Heart left ventricle (tissue), 16 donors: ENCODE data around the gene ANO4. TPM values are rescaled to one million over a fixed set of nuclear protein-coding genes. Genes with fewer than 3 reads are reported as not detected.
A peak's percentile ranks its signal among the peaks of the same experiment; 100 is the strongest.

ENCODE experiments used
- ATAC-seq, 4 donors: fragments of 200-7000 bp; cut with Tn5 transposase; one replicate each; pipeline ENCODE4 v1.9.1; 2020 to 2022; ENCODE audit warnings: moderate library complexity in 4 of 4, mild to moderate bottlenecking in 3 of 4, moderate number of reproducible peaks in 1 of 4
- DNase-seq, 5 donors: peaks; one replicate each; pipeline ENCODE4 v3.0.0-alpha.2; 2020
- H3K27ac ChIP-seq, 12 donors: fragments of 200-600 bp; sonication (generic) in 4 of 12; one replicate each; pipeline versions ENCODE4 v1.5.0 to v1.8.0; 2016 to 2022; ENCODE audit warnings: mild to moderate bottlenecking in 2 of 12
- H3K27me3 ChIP-seq, 9 donors: fragments of 200-600 bp; sonication (generic) in 2 of 9; one replicate each; pipeline versions ENCODE4 v1.5.1 to v1.8.0; 2016 to 2022; ENCODE audit warnings: mild to moderate bottlenecking in 3 of 9
- H3K36me3 ChIP-seq, 9 donors: fragments of 200-600 bp; sonication (generic) in 2 of 9; one replicate each; pipeline versions ENCODE4 v1.5.0 to v1.8.0; 2018 to 2022; ENCODE audit warnings: mild to moderate bottlenecking in 2 of 9
- H3K4me1 ChIP-seq, 12 donors: fragments of 200-600 bp; sonication (generic) in 4 of 12; one replicate each; pipeline versions ENCODE4 v1.5.0 to v1.8.0; 2016 to 2022; ENCODE audit warnings: mild to moderate bottlenecking in 3 of 12
- H3K4me3 ChIP-seq, 12 donors: fragments of 200-600 bp; sonication (generic) in 4 of 12; one replicate each; pipeline versions ENCODE4 v1.5.0 to v1.8.0; 2017 to 2022; ENCODE audit warnings: mild to moderate bottlenecking in 9 of 12, moderate library complexity in 4 of 12
- H3K9me3 ChIP-seq, 12 donors: fragments of 200-600 bp; sonication (generic) in 4 of 12; one replicate each; pipeline versions ENCODE4 v1.5.0 to v1.8.0; 2016 to 2022; ENCODE audit warnings: mild to moderate bottlenecking in 1 of 12
- POLR2A ChIP-seq, 2 donors: fragments of 450-650 bp; IDR thresholded peaks; one replicate each; pipeline ENCODE4 v1.6.1; 2017; ENCODE audit warnings: antibody characterized with exemption in 2 of 2, mild to moderate bottlenecking in 2 of 2, moderate library complexity in 2 of 2
- WGBS, 4 donors: extraction: QIAGEN DNeasy Blood & Tissue Kit in 2 of 4; methylation state at CpG; one replicate each; pipeline versions ENCODE4 v1.1.5 to v1.1.7; 2013 to 2018; 5-methylcytosine and 5-hydroxymethylcytosine counted together
- intact Hi-C, 10 donors: fragments of 100-400 bp; cut with DNase I; formaldehyde crosslinking; loops; one replicate each; pipeline versions ENCODE4 v1.11.1 to v1.14.2; 2022
- polyA plus RNA-seq, 2 donors: library from polyadenylated mRNA; stranded (reverse); fragments of 200-250 nt; gene quantifications; one replicate each; pipeline ENCODE4 v1.2.3, GENCODE V29; 2013
- total RNA-seq, 9 donors: library from RNA; depleted of rRNA in 2 of 9; stranded (reverse); fragments of >200 nt in 2 of 9; fragmentation: NEBNext Ultra II Directional in 3 of 9; extraction: Animal tissue kit (Norgen Biotek cat#: 25700) in 3 of 9; gene quantifications; one replicate each; pipeline versions ENCODE4 v1.1.0 to v1.2.4, GENCODE V29; 2016 to 2023
- TF ChIP-seq, protein P1 (sequence below), 12 donors: fragments of 200-600 bp; sonication (generic) in 4 of 12; IDR thresholded peaks; one replicate each; pipeline versions ENCODE4 v1.5.0 to v1.8.0; 2018 to 2022; ENCODE audit warnings: antibody characterized with exemption in 12 of 12, mild to moderate bottlenecking in 5 of 12
- donor health status: ischemic (EF 13 %, LVEDD 7.1; RV severe dilation, severe dysfunction).
- donor health status: healthy with polysubstance abuse.
- donor health status: DM: no; HTN: yes; CAD: no.
- donor health status: DM: no; HTN: no; CAD: no.
- donor health status: ischemic (EF 25% LVEDD 6.9; RV normal size, moderate dysfunction).
- donor health status: ischemic (EF 25% LVEDD 5.7; RV mildly dilated, moderate dysfunction).
- donor health status: healthy.
- donor health status: DM: yes; HTN: yes; CAD: no.
- donor health status: ischemic (EF 35%, LVEDD 5.7; RV mildly dilated, moderate dysfunction).
- donor health status: nonischemic (EF 11% LVEDD 7.7; RV severe dilation, severe dysfunction).
- donor health status: DM: yes; HTN: yes; CAD: no.
- donor health status: PGD.
- donor health status: ischemic (EF 29% LVEDD 5.4; RV normal size, mild dysfunction).
- donor health status: nonischemic (EF 23%, LVEDD 6.1; RV moderate dilation, normal function).

The ANO4 gene
- total and polyA plus RNA-seq, 11 donors: 0.05 to 0.50 (median 0.12) TPM; not detected in 6

DNA sequence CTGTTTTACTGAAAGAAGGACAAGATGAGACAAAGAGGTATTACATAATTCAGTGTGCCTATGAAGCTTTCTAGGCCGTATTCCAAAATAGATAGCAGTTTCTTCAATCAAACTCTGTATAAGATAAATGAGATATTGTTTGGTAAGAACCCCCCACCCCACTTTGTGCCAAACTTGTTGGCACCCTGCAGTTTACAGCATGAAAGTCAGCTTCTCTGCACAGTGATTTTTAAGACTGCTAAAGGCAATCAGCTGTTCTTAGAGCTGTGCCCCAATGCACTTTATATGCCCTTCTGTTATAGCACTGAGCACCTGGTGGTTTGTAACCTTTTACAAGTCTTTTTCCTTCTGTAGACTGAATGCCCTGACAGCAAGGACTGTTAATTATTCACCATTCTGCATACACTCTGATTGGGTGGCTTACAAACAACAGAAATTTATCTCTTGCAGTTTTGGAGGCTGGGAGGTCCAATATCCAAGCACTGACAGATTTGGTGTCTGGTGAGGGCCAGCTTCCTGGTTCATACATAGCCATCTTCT lies 76.7 kb downstream of the ANO4 start:
- intact Hi-C loops: no loop called here
- Histone ChIP-seq H3K9me3 (peaks cover 0 to 13% (median 0%) of the 10 kb centered on the region in 12 donors), H3K36me3 (no peaks in the 10 kb centered on the region), H3K4me1 (no peaks in the 10 kb centered on the region), H3K27ac (no peak overlapping the region), H3K27me3 (no peaks in the 10 kb centered on the region), H3K4me3 (no peak overlapping the region)
- ATAC-seq (no peak), DNase-seq (no peak)
- TF ChIP-seq, protein P1, sequence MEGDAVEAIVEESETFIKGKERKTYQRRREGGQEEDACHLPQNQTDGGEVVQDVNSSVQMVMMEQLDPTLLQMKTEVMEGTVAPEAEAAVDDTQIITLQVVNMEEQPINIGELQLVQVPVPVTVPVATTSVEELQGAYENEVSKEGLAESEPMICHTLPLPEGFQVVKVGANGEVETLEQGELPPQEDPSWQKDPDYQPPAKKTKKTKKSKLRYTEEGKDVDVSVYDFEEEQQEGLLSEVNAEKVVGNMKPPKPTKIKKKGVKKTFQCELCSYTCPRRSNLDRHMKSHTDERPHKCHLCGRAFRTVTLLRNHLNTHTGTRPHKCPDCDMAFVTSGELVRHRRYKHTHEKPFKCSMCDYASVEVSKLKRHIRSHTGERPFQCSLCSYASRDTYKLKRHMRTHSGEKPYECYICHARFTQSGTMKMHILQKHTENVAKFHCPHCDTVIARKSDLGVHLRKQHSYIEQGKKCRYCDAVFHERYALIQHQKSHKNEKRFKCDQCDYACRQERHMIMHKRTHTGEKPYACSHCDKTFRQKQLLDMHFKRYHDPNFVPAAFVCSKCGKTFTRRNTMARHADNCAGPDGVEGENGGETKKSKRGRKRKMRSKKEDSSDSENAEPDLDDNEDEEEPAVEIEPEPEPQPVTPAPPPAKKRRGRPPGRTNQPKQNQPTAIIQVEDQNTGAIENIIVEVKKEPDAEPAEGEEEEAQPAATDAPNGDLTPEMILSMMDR (IDR thresholded peaks at IDR 0.05): no peak
- TF ChIP-seq POLR2A (IDR thresholded peaks at IDR 0.05): no peak
- WGBS, 4 donors: 60 to 77% (median 71%) methylated on average over 1 of the region's 1 CpG

DNA sequence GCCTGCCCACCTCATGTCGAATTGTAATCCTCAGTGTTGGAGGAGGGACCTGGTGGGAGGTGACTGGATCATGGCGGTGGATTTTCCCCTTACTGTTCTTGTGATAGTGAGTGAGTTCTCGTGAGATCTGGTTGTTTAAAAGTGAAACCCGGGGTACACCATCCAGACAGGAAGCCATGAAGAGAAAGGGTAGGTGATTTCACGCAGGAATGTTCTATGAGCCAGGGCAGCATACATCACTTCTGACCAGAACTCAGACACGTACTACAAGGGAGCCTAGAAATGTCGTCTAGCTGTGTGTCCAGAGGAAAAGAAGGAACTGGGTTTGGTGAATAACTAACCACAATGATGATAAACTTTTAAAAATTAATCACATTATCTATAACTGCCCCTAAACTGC lies 80.6 kb downstream of the ANO4 start:
- 80 to 86% (median 83%) methylated on average over 7 of the region's 7 CpGs for WGBS, 4 donors
- ATAC-seq (no peak), DNase-seq (no peak)
- TF ChIP-seq POLR2A (IDR thresholded peaks at IDR 0.05): no peak
- TF ChIP-seq, protein P1 (IDR thresholded peaks at IDR 0.05): no peak
- no peaks in the 10 kb centered on the region for H3K4me1 ChIP-seq
- peaks cover 0 to 13% (median 0%) of the 10 kb centered on the region in 12 donors for H3K9me3 ChIP-seq
- no peak overlapping the region for H3K4me3 ChIP-seq
- H3K27me3 ChIP-seq: no peaks in the 10 kb centered on the region
- intact Hi-C loops: no loop called here
- H3K27ac ChIP-seq: no peak overlapping the region
- H3K36me3 ChIP-seq: no peaks in the 10 kb centered on the region

DNA sequence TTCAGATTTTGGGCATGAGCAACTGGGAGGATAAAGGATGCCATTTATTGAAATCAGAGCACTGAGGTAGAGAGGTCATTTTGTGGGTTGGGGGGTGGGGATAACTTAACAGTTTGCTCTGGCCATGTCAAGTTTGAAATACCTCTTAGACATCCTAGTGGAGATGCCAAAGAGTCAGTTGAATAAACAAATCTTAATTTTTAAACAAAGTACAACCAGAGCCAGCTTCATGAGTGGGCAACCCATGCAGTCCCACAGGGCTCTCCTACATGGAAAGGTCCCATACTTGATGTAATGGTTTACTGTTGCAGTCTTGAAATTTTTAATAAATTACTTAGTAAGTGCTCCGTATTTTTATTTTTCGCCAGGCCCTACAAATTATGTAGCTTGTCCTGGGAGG lies 81.2 kb downstream of the ANO4 start:
- Histone ChIP-seq H3K4me1 (no peaks in the 10 kb centered on the region), H3K36me3 (no peaks in the 10 kb centered on the region), H3K27me3 (no peaks in the 10 kb centered on the region), H3K4me3 (no peak overlapping the region), H3K27ac (no peak overlapping the region), H3K9me3 (peaks cover 0 to 13% (median 0%) of the 10 kb centered on the region in 12 donors)
- intact Hi-C loops: no loop called here
- no peak for DNase-seq
- 86 to 94% (median 92%) methylated on average over 2 of the region's 2 CpGs for WGBS, 4 donors
- TF ChIP-seq, protein P1 (IDR thresholded peaks at IDR 0.05): no peak
- no peak for ATAC-seq

DNA sequence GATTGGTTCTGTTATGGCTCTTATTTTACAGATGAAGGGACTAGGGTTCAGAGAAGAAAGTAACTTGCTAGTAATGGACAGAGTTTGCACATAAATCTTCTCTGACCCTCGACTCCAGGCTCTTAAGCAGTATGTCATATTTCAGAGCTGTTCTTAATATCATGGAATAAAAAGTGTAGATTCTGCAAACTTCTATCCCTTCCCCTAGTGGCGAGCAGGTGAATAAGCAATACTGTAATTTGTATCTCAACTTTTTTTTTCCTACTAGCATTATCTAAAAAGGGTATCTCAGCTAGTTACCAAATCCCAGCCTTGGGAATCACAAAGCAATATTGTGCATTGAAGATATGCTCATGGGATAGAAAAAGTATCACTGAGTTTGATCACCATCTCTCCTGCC lies 83.2 kb downstream of the ANO4 start:
- no peaks in the 10 kb centered on the region for H3K36me3 ChIP-seq
- WGBS, 4 donors: 52 to 61% (median 55%) methylated on average over 2 of the region's 2 CpGs

More for the DNA sequence above, 83.2 kb downstream of the ANO4 start:
- intact Hi-C loops: no loop called here
- Histone ChIP-seq H3K9me3 (peaks cover 0 to 12% (median 0%) of the 10 kb centered on the region in 12 donors), H3K4me1 (no peaks in the 10 kb centered on the region), H3K4me3 (no peak overlapping the region), H3K27ac (no peak overlapping the region), H3K27me3 (no peaks in the 10 kb centered on the region)
- DNase-seq (no peak), ATAC-seq (no peak)
- TF ChIP-seq POLR2A (IDR thresholded peaks at IDR 0.05): no peak
- TF ChIP-seq, protein P1 (IDR thresholded peaks at IDR 0.05): peak in 1 of 12 donors; percentile 39
